Endothelial cell of umbilical vein (primary cell): ENCODE data around the gene GPAT2. TPM values are rescaled to one million over a fixed set of nuclear protein-coding genes. Genes with fewer than 3 reads are reported as not detected.

Experiments used
- BruUV-seq: library from RNA; stranded (reverse); fragments of 400-500 nt; replicated peaks from 2 replicates; lab custom pipeline; 2021; lab: Mats Ljungman, UMichigan
- CTCF ChIA-PET: fragments of 300-600, 350-600 bp; sonication (Branson Sonifier 250); formaldehyde crosslinking; loops from one replicate; lab custom pipeline; 2021; ENCODE audit warnings: antibody characterized with exemption, inconsistent platforms; lab: Charles Lee
- POLR2A ChIA-PET: fragments of 300-600, 350-600 bp; sonication (Branson Sonifier 250); formaldehyde crosslinking; loops from one replicate; lab custom pipeline; 2021; ENCODE audit warnings: antibody characterized with exemption, inconsistent platforms; lab: Charles Lee
- DNase-seq: peaks from one replicate; pipeline ENCODE4 v3.0.0-alpha.2; 2011; ENCODE audit warnings: low read depth, low spot score
- FAIRE-seq: peaks from 2 replicates; lab custom pipeline; 2011; peaks lifted over from hg19 to GRCh38; lab: Jason Lieb, UNC
- H2AFZ ChIP-seq: 2 replicates; pipeline ENCODE4 v1.6.0; 2012; ENCODE audit warnings: low read depth, low read length, control low read depth, inconsistent platforms
- H3K27ac ChIP-seq: 2 replicates; pipeline ENCODE4 v1.5.1; 2011; ENCODE audit warnings: low read depth, mild to moderate bottlenecking, control low read depth, low read length, moderate library complexity; ENCODE audit not compliant: insufficient read depth
- H3K27me3 ChIP-seq, 2 experiments: 2 replicates each; pipeline versions ENCODE4 v1.6.0 to v1.6.1; 2011; ENCODE audit warnings: low read length in 2 of 2, mixed read lengths in 1 of 2; ENCODE audit not compliant: control insufficient read depth in 2 of 2, insufficient read depth in 2 of 2
- H3K36me3 ChIP-seq, 2 experiments: 2 replicates in 1 of 2; 3 replicates in 1 of 2; pipeline ENCODE4 v1.5.1; 2011; ENCODE audit warnings: low read length in 2 of 2, mild to moderate bottlenecking in 1 of 2, moderate library complexity in 1 of 2; ENCODE audit not compliant: control insufficient read depth in 2 of 2, insufficient read depth in 2 of 2; ENCODE audit errors: extremely low read depth in 1 of 2
- H3K4me1 ChIP-seq: 3 replicates; pipeline ENCODE4 v1.5.1; 2011; ENCODE audit warnings: mild to moderate bottlenecking, low read length; ENCODE audit not compliant: control insufficient read depth, insufficient read depth; ENCODE audit errors: extremely low read depth
- H3K4me2 ChIP-seq: 2 replicates; pipeline ENCODE4 v1.6.1; 2011; ENCODE audit warnings: low read length, control low read depth, mixed read lengths; ENCODE audit not compliant: insufficient read depth
- H3K4me3 ChIP-seq, 3 experiments: fragments of 200-600 bp in 1 of 3; sonication (generic), shearing (Covaris generic) in 1 of 3; replicated peaks in 1 of 3; 2 replicates each; pipeline ENCODE4 v1.5.1; 2011 to 2016; ENCODE audit warnings: control low read depth in 3 of 3, low read length in 3 of 3, mild to moderate bottlenecking in 2 of 3, inconsistent platforms in 1 of 3, low read depth in 1 of 3, moderate library complexity in 1 of 3; ENCODE audit not compliant: insufficient read depth in 1 of 3
- H3K79me2 ChIP-seq: 2 replicates; pipeline ENCODE4 v1.6.0; 2012; ENCODE audit warnings: low read length, inconsistent platforms; ENCODE audit not compliant: control insufficient read depth, insufficient read depth
- H3K9ac ChIP-seq: replicated peaks from 2 replicates; pipeline ENCODE3; 2011; ENCODE audit warnings: low read length, control low read depth; ENCODE audit not compliant: insufficient read depth; ENCODE audit errors: extremely low read depth
- H3K9me1 ChIP-seq: replicated peaks from 3 replicates; pipeline ENCODE4 v1.6.0; 2011; ENCODE audit warnings: mild to moderate bottlenecking, low read length; ENCODE audit not compliant: control insufficient read depth, insufficient read depth; ENCODE audit errors: extremely low read depth
- H3K9me3 ChIP-seq: replicated peaks from 2 replicates; pipeline ENCODE4 v1.5.1; 2012; ENCODE audit warnings: low read length, inconsistent platforms; ENCODE audit not compliant: control insufficient read depth, insufficient read depth
- H4K20me1 ChIP-seq: replicated peaks from 2 replicates; pipeline ENCODE3; 2011; ENCODE audit warnings: mild to moderate bottlenecking, low read length; ENCODE audit not compliant: control insufficient read depth, insufficient read depth; ENCODE audit errors: extremely low read depth
- EZH2 ChIP-seq: IDR thresholded peaks from 2 replicates; pipeline ENCODE4 v1.6.1; 2012; ENCODE audit warnings: borderline replicate concordance, low read depth, mild to moderate bottlenecking, moderate library complexity, low read length, inconsistent platforms; ENCODE audit not compliant: severe bottlenecking
- FOS ChIP-seq: IDR thresholded peaks from 2 replicates; pipeline ENCODE4 v1.6.1; 2011; ENCODE audit warnings: mild to moderate bottlenecking, low read length, moderate library complexity, borderline replicate concordance; ENCODE audit not compliant: insufficient read depth
- GATA2 ChIP-seq: IDR thresholded peaks from 2 replicates; pipeline ENCODE4 v1.7.0; 2011; ENCODE audit warnings: low read depth, mild to moderate bottlenecking, moderate library complexity, mixed read lengths, low read length; ENCODE audit not compliant: insufficient read length, insufficient read depth
- JUN ChIP-seq: IDR thresholded peaks from 2 replicates; pipeline ENCODE4 v1.6.1; 2011; ENCODE audit warnings: borderline replicate concordance, low read depth; ENCODE audit not compliant: insufficient read length, insufficient read depth
- MYC ChIP-seq: IDR thresholded peaks from one replicate; pipeline ENCODE4 v1.6.1; 2011; ENCODE audit warnings: mild to moderate bottlenecking, low read depth, low read length
- POLR2A ChIP-seq: IDR thresholded peaks from 2 replicates; pipeline ENCODE4 v1.6.1; 2012; ENCODE audit warnings: low read depth, mild to moderate bottlenecking, control low read depth, low read length
- POLR2AphosphoS5 ChIP-seq: IDR thresholded peaks from 2 replicates; pipeline ENCODE4 v1.6.1; 2012; ENCODE audit warnings: low read depth, mild to moderate bottlenecking, control low read depth, low read length, moderate library complexity; ENCODE audit not compliant: insufficient read depth
- dilution Hi-C: fragments of 300-500 bp; cut with MboI; formaldehyde crosslinking; loops from one replicate; pipeline ENCODE4 v1.15.0; 2019; ENCODE audit warnings: low sequenced_read_pairs; ENCODE audit not compliant: extremely low pct_ligation_motif_present
- intact Hi-C: fragments of 100-400 bp; cut with micrococcal nuclease; formaldehyde crosslinking; loops from one replicate; pipeline ENCODE4 v1.10.0; 2022
- polyA plus RNA-seq, 4 experiments: library from polyadenylated mRNA; depleted of rRNA in 3 of 4; stranded (reverse) in 3 of 4; unstranded in 1 of 4; fragments of >200 nt; gene quantifications; 2 replicates each; pipeline versions ENCODE4 v1.2.1 to v1.2.3, GENCODE V29; 2011 to 2012; ENCODE audit warnings: missing spikeins in 1 of 4
- total RNA-seq: library from RNA; stranded (reverse); gene quantifications from 2 replicates; pipeline ENCODE4 v1.2.3, GENCODE V29; 2021
- TF ChIP-seq, protein P1 (sequence below), 2 donors: IDR thresholded peaks; 1 replicate in 1 of 2; 2 replicates in 1 of 2; pipeline ENCODE4 v1.5.1; 2011; ENCODE audit warnings: low read length in 2 of 2, mild to moderate bottlenecking in 2 of 2, moderate library complexity in 2 of 2, control low read depth in 1 of 2, inconsistent platforms in 1 of 2, low read depth in 1 of 2; ENCODE audit not compliant: insufficient read depth in 1 of 2; ENCODE audit errors: extremely low read depth in 1 of 2
- TF ChIP-seq, protein P2 (sequence below): IDR thresholded peaks from 2 replicates; pipeline ENCODE4 v1.6.1; 2011; ENCODE audit not compliant: insufficient read depth, insufficient read length

Gene GPAT2
- total and polyA plus RNA-seq, 2 donors (not counting 3 experiments of a cell fraction or from before 2014, with no cell fraction given): 6.6 to 10.3 TPM

DNA sequence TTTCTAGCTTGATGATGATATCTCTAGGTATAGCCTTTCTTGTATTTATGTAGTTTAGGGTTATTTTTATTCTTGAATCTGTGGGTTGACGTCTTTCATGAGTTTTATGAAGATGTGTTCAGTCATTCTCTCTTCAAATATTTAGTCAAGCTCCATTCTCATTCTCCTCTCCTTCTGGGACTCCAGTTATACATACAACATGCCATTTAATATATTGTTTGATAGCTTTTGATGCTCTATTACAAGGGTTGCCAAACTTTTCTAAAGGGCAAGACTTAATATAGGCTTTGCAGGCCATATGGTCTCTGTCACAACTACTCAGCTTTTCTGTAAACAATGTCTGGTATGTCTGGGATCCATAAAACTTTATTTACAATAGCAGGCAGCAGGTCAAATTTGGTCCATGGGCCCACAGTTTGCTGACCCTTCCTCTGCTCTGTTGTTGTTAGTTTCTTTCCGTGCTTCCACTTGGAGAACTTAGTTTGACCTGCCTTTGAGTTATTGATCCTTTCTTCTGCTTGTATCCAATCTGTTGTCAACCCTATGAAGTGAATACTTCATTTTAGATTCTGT is 40.6 kb upstream of the GPAT2 start:
- no TSS peak for BruUV-seq
- Histone ChIP-seq H3K4me3 (no peak overlapping the region), H3K27ac (no peak overlapping the region), H3K79me2 (no peaks in the 10 kb centered on the region), H3K9ac (no peak overlapping the region), H3K9me3 (no peaks in the 10 kb centered on the region), H2AFZ (no peak overlapping the region), H4K20me1 (no peaks in the 10 kb centered on the region), H3K27me3 (peaks cover 9 to 14% of the 10 kb centered on the region in 2 experiments), H3K4me2 (no peak overlapping the region), H3K36me3 (no peaks in the 10 kb centered on the region), H3K9me1 (no peaks in the 10 kb centered on the region), H3K4me1 (no peaks in the 10 kb centered on the region)
- POLR2A ChIA-PET: no interaction called here
- DNase-seq: no peak
- CTCF ChIA-PET: interaction anchor here (0.7 to 1.5 kb wide), 3 partner anchors 41 to 99 kb away, joined by 3 to 10 read pairs (median 4); partner anchors contain the start of gene ADRA2B
- dilution Hi-C loops: no loop called here
- TF ChIP-seq FOS (no peak), POLR2A (no peak), EZH2 (no peak), JUN (no peak), MYC (no peak), GATA2 (no peak), POLR2AphosphoS5 (no peak)
- TF ChIP-seq, protein P1, sequence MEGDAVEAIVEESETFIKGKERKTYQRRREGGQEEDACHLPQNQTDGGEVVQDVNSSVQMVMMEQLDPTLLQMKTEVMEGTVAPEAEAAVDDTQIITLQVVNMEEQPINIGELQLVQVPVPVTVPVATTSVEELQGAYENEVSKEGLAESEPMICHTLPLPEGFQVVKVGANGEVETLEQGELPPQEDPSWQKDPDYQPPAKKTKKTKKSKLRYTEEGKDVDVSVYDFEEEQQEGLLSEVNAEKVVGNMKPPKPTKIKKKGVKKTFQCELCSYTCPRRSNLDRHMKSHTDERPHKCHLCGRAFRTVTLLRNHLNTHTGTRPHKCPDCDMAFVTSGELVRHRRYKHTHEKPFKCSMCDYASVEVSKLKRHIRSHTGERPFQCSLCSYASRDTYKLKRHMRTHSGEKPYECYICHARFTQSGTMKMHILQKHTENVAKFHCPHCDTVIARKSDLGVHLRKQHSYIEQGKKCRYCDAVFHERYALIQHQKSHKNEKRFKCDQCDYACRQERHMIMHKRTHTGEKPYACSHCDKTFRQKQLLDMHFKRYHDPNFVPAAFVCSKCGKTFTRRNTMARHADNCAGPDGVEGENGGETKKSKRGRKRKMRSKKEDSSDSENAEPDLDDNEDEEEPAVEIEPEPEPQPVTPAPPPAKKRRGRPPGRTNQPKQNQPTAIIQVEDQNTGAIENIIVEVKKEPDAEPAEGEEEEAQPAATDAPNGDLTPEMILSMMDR (IDR thresholded peaks at IDR 0.05; ENCODE audit: extremely low read depth in 1 of 2, insufficient read depth in 1 of 2, low read depth in 1 of 2, low read length in 2 of 2): no peak
- TF ChIP-seq, protein P2, sequence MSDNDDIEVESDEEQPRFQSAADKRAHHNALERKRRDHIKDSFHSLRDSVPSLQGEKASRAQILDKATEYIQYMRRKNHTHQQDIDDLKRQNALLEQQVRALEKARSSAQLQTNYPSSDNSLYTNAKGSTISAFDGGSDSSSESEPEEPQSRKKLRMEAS: no peak
- intact Hi-C loops: no loop called here
- no peak for FAIRE-seq
